SHP77 (cell line): ENCODE results near the gene TIMM8A.
"Not testable (repeated sequence)": the region's sequence is repeated elsewhere in the genome, so short reads cannot be mapped to it uniquely, and the experiment has no call there.

Source experiments
- DNase-seq, 2 experiments: peaks; one replicate each; lab custom pipeline; 2025; lab: John Stamatoyannopoulos, UW

TIMM8A gene

GRCh38 chrX:101359966-101360365, 11.4 kb upstream of the TIMM8A start:
- DNase-seq: no peak

GRCh38 chrX:101357166-101357795, 8.7 kb upstream of the TIMM8A start:
- DNase-seq: no peak

GRCh38 chrX:101349193-101349562, 636 bp upstream of the TIMM8A start:
- DNase-seq: no peak

GRCh38 chrX:101347859-101348451, 587 bp downstream of the TIMM8A start:
- DNase-seq: no peak

- no peak for DNase-seq
These were observed 10.7 kb downstream of the TIMM8A start for GRCh38 chrX:101337776-101338271.

- not testable (repeated sequence) for DNase-seq
These were observed 14.2 kb downstream of the TIMM8A start for GRCh38 chrX:101334310-101334709.

GRCh38 chrX:101326600-101326999, 21.9 kb downstream of the TIMM8A start:
- not testable (repeated sequence) for DNase-seq

GRCh38 chrX:101303790-101304189, 44.8 kb downstream of the TIMM8A start:
- no peak for DNase-seq
